GM23338 (cell line): ENCODE measurements around the gene NPAS3. TPM values are rescaled to one million over a fixed set of nuclear protein-coding genes. Genes with fewer than 3 reads are reported as not detected.

Experiments used
- ATAC-seq: fragments of 200-7000 bp; cut with Tn5 transposase; 3 replicates; pipeline ENCODE4 v1.9.1; 2020
- DNase-seq: peaks from one replicate; pipeline ENCODE4 v3.0.0-alpha.2; 2015; ENCODE audit warnings: low spot score
- H2AFZ ChIP-seq: fragments of 200-600 bp; sonication (generic); 2 replicates; pipeline ENCODE4 v1.8.0; 2016; ENCODE audit warnings: antibody characterized with exemption, mild to moderate bottlenecking, moderate library complexity
- H3F3A ChIP-seq: fragments of 200-600 bp; sonication (generic); replicated peaks from 2 replicates; pipeline ENCODE4 v1.8.0; 2017; ENCODE audit warnings: antibody characterized with exemption, mixed run types, low read depth
- H3K27ac ChIP-seq: fragments of 200-600 bp; sonication (generic); 2 replicates; pipeline ENCODE4 v1.6.1; 2016; ENCODE audit warnings: low read depth
- H3K27me3 ChIP-seq: fragments of 200-600 bp; sonication (generic); 2 replicates; pipeline ENCODE4 v1.8.0; 2016; ENCODE audit warnings: mild to moderate bottlenecking, mixed run types, moderate library complexity; ENCODE audit not compliant: insufficient read depth
- H3K36me3 ChIP-seq: fragments of 200-600 bp; sonication (generic); 2 replicates; pipeline ENCODE4 v1.8.0; 2016; ENCODE audit warnings: mild to moderate bottlenecking; ENCODE audit not compliant: insufficient read depth
- H3K4me1 ChIP-seq: fragments of 200-600 bp; sonication (generic); 2 replicates; pipeline ENCODE4 v1.8.0; 2016; ENCODE audit warnings: mild to moderate bottlenecking, moderate library complexity; ENCODE audit not compliant: insufficient read depth
- H3K4me2 ChIP-seq: fragments of 200-600 bp; sonication (generic); 2 replicates; pipeline ENCODE4 v1.7.1; 2017; ENCODE audit warnings: mixed run types
- H3K4me3 ChIP-seq: fragments of 200-600 bp; sonication (generic); 2 replicates; pipeline ENCODE4 v1.6.1; 2016; ENCODE audit warnings: mixed run types
- H3K79me2 ChIP-seq: fragments of 200-600 bp; sonication (generic); replicated peaks from 2 replicates; pipeline ENCODE4 v1.8.0; 2017; ENCODE audit warnings: mild to moderate bottlenecking; ENCODE audit not compliant: insufficient read depth
- H3K9me2 ChIP-seq: fragments of 200-600 bp; sonication (generic); 2 replicates; pipeline ENCODE4 v1.8.0; 2017; ENCODE audit not compliant: insufficient read depth
- H4K20me1 ChIP-seq: fragments of 200-600 bp; sonication (generic); replicated peaks from 2 replicates; pipeline ENCODE4 v1.8.0; 2017; ENCODE audit warnings: mild to moderate bottlenecking; ENCODE audit not compliant: insufficient read depth
- H3K27ac Mint-ChIP-seq: 2 replicates; pipeline ENCODE4 v1.8.0; 2020; ENCODE audit warnings: inconsistent platforms, mild to moderate bottlenecking, moderate library complexity, mixed read lengths
- H3K27me3 Mint-ChIP-seq: 3 replicates; pipeline ENCODE4 v1.8.0; 2022; ENCODE audit warnings: low read depth, mild to moderate bottlenecking, moderate library complexity, mixed read lengths, inconsistent platforms; ENCODE audit not compliant: insufficient read depth, poor library complexity
- H3K36me3 Mint-ChIP-seq: 3 replicates; pipeline ENCODE4 v1.8.0; 2021; ENCODE audit warnings: low read depth, mild to moderate bottlenecking, inconsistent platforms, moderate library complexity, mixed read lengths
- H3K4me1 Mint-ChIP-seq: 3 replicates; pipeline ENCODE4 v1.8.0; 2020; ENCODE audit warnings: mild to moderate bottlenecking, inconsistent platforms, mixed read lengths
- H3K4me3 Mint-ChIP-seq: 3 replicates; pipeline ENCODE4 v1.8.0; 2021; ENCODE audit warnings: moderate library complexity, mild to moderate bottlenecking, inconsistent platforms, mixed read lengths
- H3K9me3 Mint-ChIP-seq: 3 replicates; pipeline ENCODE4 v1.8.0; 2020; ENCODE audit warnings: moderate library complexity, mild to moderate bottlenecking, inconsistent platforms, mixed read lengths
- CREB1 ChIP-seq: fragments of 250-450 bp; sonication (Bioruptor Pico); IDR thresholded peaks from 2 replicates; pipeline ENCODE4 v1.5.0; 2020; ENCODE audit warnings: low read depth, mild to moderate bottlenecking, moderate library complexity
- CTCF ChIP-seq, 2 experiments: fragments of 200-600 bp in 1 of 2; sonication (generic) in 1 of 2; conservative IDR thresholded peaks; 2 replicates each; pipeline versions ENCODE4 v1.5.1 to v1.6.1; 2016 to 2017; ENCODE audit warnings: antibody characterized with exemption in 2 of 2, low read depth in 2 of 2, mild to moderate bottlenecking in 2 of 2, moderate library complexity in 1 of 2
- ETS1 ChIP-seq: IDR thresholded peaks from 2 replicates; pipeline ENCODE4 v1.6.1; 2016; ENCODE audit warnings: antibody characterized with exemption
- EZH2 ChIP-seq: fragments of 200-600 bp; sonication (generic); IDR thresholded peaks from one replicate; pipeline ENCODE4 v1.8.0; 2017; ENCODE audit warnings: antibody characterized with exemption, mild to moderate bottlenecking, low read depth; ENCODE audit not compliant: unreplicated experiment
- EZH2phosphoT487 ChIP-seq: fragments of 200-600 bp; sonication (generic); IDR thresholded peaks from one replicate; pipeline ENCODE4 v1.8.1; 2018; ENCODE audit warnings: antibody characterized with exemption; ENCODE audit not compliant: unreplicated experiment
- JUNB ChIP-seq: IDR thresholded peaks from one replicate; pipeline ENCODE4 v1.6.1; 2016; ENCODE audit warnings: antibody characterized with exemption; ENCODE audit not compliant: unreplicated experiment
- NANOG ChIP-seq: IDR thresholded peaks from 2 replicates; pipeline ENCODE4 v1.6.1; 2016; ENCODE audit warnings: antibody characterized with exemption, borderline replicate concordance
- POLR2AphosphoS5 ChIP-seq: IDR thresholded peaks from 2 replicates; pipeline ENCODE4 v1.6.1; 2016; ENCODE audit warnings: antibody characterized with exemption, low read depth
- REST ChIP-seq: IDR thresholded peaks from one replicate; pipeline ENCODE4 v1.6.1; 2018; ENCODE audit warnings: antibody characterized with exemption; ENCODE audit not compliant: unreplicated experiment
- STAT1 ChIP-seq: IDR thresholded peaks from one replicate; pipeline ENCODE4 v1.6.1; 2016; ENCODE audit warnings: antibody characterized with exemption; ENCODE audit not compliant: unreplicated experiment
- ZNF114 ChIP-seq: fragments of 250-450 bp; sonication (Bioruptor Pico); IDR thresholded peaks from 2 replicates; pipeline ENCODE4 v1.5.0; 2020; ENCODE audit warnings: mild to moderate bottlenecking, moderate library complexity
- ZNF331 ChIP-seq: fragments of 250-450 bp; sonication (Bioruptor Pico); IDR thresholded peaks from 2 replicates; pipeline ENCODE4 v1.5.0; 2020; ENCODE audit warnings: low read depth, mild to moderate bottlenecking, moderate library complexity
- ZNF462 ChIP-seq: fragments of 250-450 bp; sonication (Bioruptor Pico); IDR thresholded peaks from 2 replicates; pipeline ENCODE4 v1.5.0; 2020; ENCODE audit warnings: mild to moderate bottlenecking, moderate library complexity
- polyA plus RNA-seq: library from polyadenylated mRNA; unstranded; fragments of >200 nt; fragmentation: Nextera tagmentation; extraction: Ambion mirVana; gene quantifications from 2 replicates; pipeline ENCODE4 v1.2.1, GENCODE V29; 2016
- total RNA-seq: library from RNA; depleted of rRNA; stranded (reverse); fragments of >200 nt; shearing (Covaris generic); gene quantifications from 2 replicates; pipeline ENCODE4 v1.2.3, GENCODE V29; 2014

Gene NPAS3
- total and polyA plus RNA-seq, 2 experiments from 2014 or later: 0.17 to 0.19 TPM

GRCh38 chr14:33670235-33670634 lies 731.6 kb downstream of the NPAS3 start:
- H3K4me3 Mint-ChIP-seq: no peak overlapping the region
- H3K27me3 Mint-ChIP-seq: no peaks in the 10 kb centered on the region
- no peak for DNase-seq

More at GRCh38 chr14:33670235-33670634, 731.6 kb downstream of the NPAS3 start:
- Histone ChIP-seq H3K79me2 (no peaks in the 10 kb centered on the region), H2AFZ (no peak overlapping the region), H3K4me3 (no peak overlapping the region), H3K27ac (no peak overlapping the region), H3F3A (no peaks in the 10 kb centered on the region), H4K20me1 (no peaks in the 10 kb centered on the region), H3K9me2 (no peaks in the 10 kb centered on the region), H3K4me1 (no peaks in the 10 kb centered on the region), H3K36me3 (no peaks in the 10 kb centered on the region), H3K27me3 (no peaks in the 10 kb centered on the region), H3K4me2 (no peak overlapping the region)
- TF ChIP-seq EZH2: no peak
- no peak for TF ChIP-seq ZNF114 (CRISPR knock-in tag)
- TF ChIP-seq JUNB: no peak
- no peak for TF ChIP-seq REST
- TF ChIP-seq ETS1: no peak
- TF ChIP-seq CTCF (conservative IDR thresholded peaks at IDR 0.05; ENCODE audit: low read depth in 2 of 2): no peak
- no peak for TF ChIP-seq CREB1 (CRISPR knock-in tag)
- no peak for TF ChIP-seq STAT1
- no peak for TF ChIP-seq POLR2AphosphoS5
- no peak for TF ChIP-seq ZNF462 (CRISPR knock-in tag)
- no peak for TF ChIP-seq ZNF331 (CRISPR knock-in tag)
- no peak for TF ChIP-seq NANOG
- TF ChIP-seq EZH2phosphoT487: no peak
- ATAC-seq: no peak
- Mint-ChIP-seq H3K9me3 (no peaks in the 10 kb centered on the region; the same call in 2 of the 3 replicates), H3K4me1 (peaks cover 7% of the 10 kb centered on the region), H3K36me3 (no peaks in the 10 kb centered on the region), H3K27ac (no peak overlapping the region)
